ENCODE measurements around the gene TCF20.

Gene TCF20

GRCh38 chr22:42286205-42286604 is 15.8 kb upstream of the TCF20 start:
- Histone ChIP-seq H3K4me3 (ENCODE audit: low read length, poor library complexity, severe bottlenecking) (peak overlapping the region; percentile 54), H3K9me2 (replicated peaks; ENCODE audit: low read depth, low read length) (no peaks in the 10 kb centered on the region), H3F3A (ENCODE audit: low read depth) (peaks cover 12% of the 10 kb centered on the region; the same call in 1 of the 2 replicates), H3K9me3 (ENCODE audit: insufficient read depth, low read depth, low read length) (no peaks in the 10 kb centered on the region), H3K9ac (ENCODE audit: low read depth, low read length, poor library complexity, severe bottlenecking) (peak overlapping the region; percentile 59), H3K27me3 (ENCODE audit: insufficient read depth, low read length, poor library complexity, severe bottlenecking) (no peaks in the 10 kb centered on the region), H2AFZ (ENCODE audit: low read length) (no peak overlapping the region), H3K79me2 (ENCODE audit: insufficient read depth, low read length) (peaks cover 33% of the 10 kb centered on the region), H3K4me1 (ENCODE audit: insufficient read depth, low read length, poor library complexity, severe bottlenecking) (peaks cover 45% of the 10 kb centered on the region), H3K4me2 (ENCODE audit: low read depth, low read length, poor library complexity, severe bottlenecking) (peak overlapping the region; percentile 83), H4K20me1 (ENCODE audit: insufficient read depth, low read length, poor library complexity, severe bottlenecking) (no peaks in the 10 kb centered on the region), H3K36me3 (ENCODE audit: insufficient read depth, low read length) (no peaks in the 10 kb centered on the region)
- TF ChIP-seq, protein P1, sequence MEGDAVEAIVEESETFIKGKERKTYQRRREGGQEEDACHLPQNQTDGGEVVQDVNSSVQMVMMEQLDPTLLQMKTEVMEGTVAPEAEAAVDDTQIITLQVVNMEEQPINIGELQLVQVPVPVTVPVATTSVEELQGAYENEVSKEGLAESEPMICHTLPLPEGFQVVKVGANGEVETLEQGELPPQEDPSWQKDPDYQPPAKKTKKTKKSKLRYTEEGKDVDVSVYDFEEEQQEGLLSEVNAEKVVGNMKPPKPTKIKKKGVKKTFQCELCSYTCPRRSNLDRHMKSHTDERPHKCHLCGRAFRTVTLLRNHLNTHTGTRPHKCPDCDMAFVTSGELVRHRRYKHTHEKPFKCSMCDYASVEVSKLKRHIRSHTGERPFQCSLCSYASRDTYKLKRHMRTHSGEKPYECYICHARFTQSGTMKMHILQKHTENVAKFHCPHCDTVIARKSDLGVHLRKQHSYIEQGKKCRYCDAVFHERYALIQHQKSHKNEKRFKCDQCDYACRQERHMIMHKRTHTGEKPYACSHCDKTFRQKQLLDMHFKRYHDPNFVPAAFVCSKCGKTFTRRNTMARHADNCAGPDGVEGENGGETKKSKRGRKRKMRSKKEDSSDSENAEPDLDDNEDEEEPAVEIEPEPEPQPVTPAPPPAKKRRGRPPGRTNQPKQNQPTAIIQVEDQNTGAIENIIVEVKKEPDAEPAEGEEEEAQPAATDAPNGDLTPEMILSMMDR (conservative IDR thresholded peaks at IDR 0.05; ENCODE audit: low read length): no peak
- TF ChIP-seq EZH2phosphoT487 (IDR thresholded peaks at IDR 0.05; ENCODE audit: borderline replicate concordance): no peak

DNA sequence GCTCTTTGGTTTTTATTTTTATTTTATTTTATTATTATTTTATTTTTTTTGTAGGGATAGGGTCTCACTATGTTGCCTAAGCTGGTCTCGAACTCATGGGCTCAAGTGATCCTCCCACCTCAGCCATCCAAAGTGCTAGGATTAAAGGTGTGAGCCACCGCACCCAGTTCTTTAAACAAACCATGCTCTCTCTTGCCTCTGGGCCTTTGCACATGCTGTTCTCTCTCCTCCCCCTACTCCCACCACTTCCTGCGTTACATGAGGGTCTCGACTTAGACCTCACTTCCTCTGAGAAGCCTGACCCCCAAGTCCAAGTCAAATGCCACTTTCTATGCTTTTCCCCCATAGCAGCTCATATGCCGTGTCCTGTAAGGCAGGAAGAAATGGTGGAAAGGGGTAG is 15.2 kb upstream of the TCF20 start:
- peak overlapping the region; percentile 54 for H3K4me3 ChIP-seq (ENCODE audit: low read length, poor library complexity, severe bottlenecking)
- H3K9me3 ChIP-seq (ENCODE audit: insufficient read depth, low read depth, low read length): no peaks in the 10 kb centered on the region
- H3K79me2 ChIP-seq (ENCODE audit: insufficient read depth, low read length): peaks cover 38% of the 10 kb centered on the region
- H3K27me3 ChIP-seq (ENCODE audit: insufficient read depth, low read length, poor library complexity, severe bottlenecking): no peaks in the 10 kb centered on the region
- H3K4me1 ChIP-seq (ENCODE audit: insufficient read depth, low read length, poor library complexity, severe bottlenecking): peaks cover 46% of the 10 kb centered on the region
- peaks cover 12% of the 10 kb centered on the region; the same call in 1 of the 2 replicates for H3F3A ChIP-seq (ENCODE audit: low read depth)
- H3K9me2 ChIP-seq (replicated peaks; ENCODE audit: low read depth, low read length): no peaks in the 10 kb centered on the region
- no peaks in the 10 kb centered on the region for H4K20me1 ChIP-seq (ENCODE audit: insufficient read depth, low read length, poor library complexity, severe bottlenecking)
- H3K4me2 ChIP-seq (ENCODE audit: low read depth, low read length, poor library complexity, severe bottlenecking): peak overlapping the region; percentile 83
- no peaks in the 10 kb centered on the region for H3K36me3 ChIP-seq (ENCODE audit: insufficient read depth, low read length)
- TF ChIP-seq, protein P1 (conservative IDR thresholded peaks at IDR 0.05; ENCODE audit: low read length): no peak
- TF ChIP-seq EZH2phosphoT487 (IDR thresholded peaks at IDR 0.05; ENCODE audit: borderline replicate concordance): no peak
- H2AFZ ChIP-seq (ENCODE audit: low read length): no peak overlapping the region
- H3K9ac ChIP-seq (ENCODE audit: low read depth, low read length, poor library complexity, severe bottlenecking): peak overlapping the region; percentile 59

GRCh38 chr22:42284643-42285181 is 14.3 kb upstream of the TCF20 start:
- no peak overlapping the region for H3K9ac ChIP-seq (ENCODE audit: low read depth, low read length, poor library complexity, severe bottlenecking)
- H2AFZ ChIP-seq (ENCODE audit: low read length): no peak overlapping the region
- no peaks in the 10 kb centered on the region for H3K27me3 ChIP-seq (ENCODE audit: insufficient read depth, low read length, poor library complexity, severe bottlenecking)

More at GRCh38 chr22:42284643-42285181, 14.3 kb upstream of the TCF20 start:
- no peak overlapping the region for H3K4me3 ChIP-seq (ENCODE audit: low read length, poor library complexity, severe bottlenecking)
- H3F3A ChIP-seq (ENCODE audit: low read depth): peaks cover 12% of the 10 kb centered on the region; the same call in 1 of the 2 replicates
- H3K9me2 ChIP-seq (replicated peaks; ENCODE audit: low read depth, low read length): no peaks in the 10 kb centered on the region
- peaks cover 48% of the 10 kb centered on the region for H3K4me1 ChIP-seq (ENCODE audit: insufficient read depth, low read length, poor library complexity, severe bottlenecking)
- H3K9me3 ChIP-seq (ENCODE audit: insufficient read depth, low read depth, low read length): no peaks in the 10 kb centered on the region
- peaks cover 38% of the 10 kb centered on the region for H3K79me2 ChIP-seq (ENCODE audit: insufficient read depth, low read length)
- no peak overlapping the region for H3K4me2 ChIP-seq (ENCODE audit: low read depth, low read length, poor library complexity, severe bottlenecking)
- no peaks in the 10 kb centered on the region for H4K20me1 ChIP-seq (ENCODE audit: insufficient read depth, low read length, poor library complexity, severe bottlenecking)
- no peaks in the 10 kb centered on the region for H3K36me3 ChIP-seq (ENCODE audit: insufficient read depth, low read length)
- TF ChIP-seq, protein P1 (conservative IDR thresholded peaks at IDR 0.05; ENCODE audit: low read length): no peak
- TF ChIP-seq EZH2phosphoT487 (IDR thresholded peaks at IDR 0.05; ENCODE audit: borderline replicate concordance): no peak

Measured in Loucy (cell line).